Measurements from ENCODE around the gene FAT4. TPM values are rescaled to one million over a fixed set of nuclear protein-coding genes. Genes with fewer than 3 reads are reported as not detected.
A peak's percentile ranks its signal among the peaks of the same experiment; 100 is the strongest.

FAT4 gene
- total RNA-seq, 8 experiments from 2014 or later = 6.1 to 17.3 (median 7.6) TPM

DNA sequence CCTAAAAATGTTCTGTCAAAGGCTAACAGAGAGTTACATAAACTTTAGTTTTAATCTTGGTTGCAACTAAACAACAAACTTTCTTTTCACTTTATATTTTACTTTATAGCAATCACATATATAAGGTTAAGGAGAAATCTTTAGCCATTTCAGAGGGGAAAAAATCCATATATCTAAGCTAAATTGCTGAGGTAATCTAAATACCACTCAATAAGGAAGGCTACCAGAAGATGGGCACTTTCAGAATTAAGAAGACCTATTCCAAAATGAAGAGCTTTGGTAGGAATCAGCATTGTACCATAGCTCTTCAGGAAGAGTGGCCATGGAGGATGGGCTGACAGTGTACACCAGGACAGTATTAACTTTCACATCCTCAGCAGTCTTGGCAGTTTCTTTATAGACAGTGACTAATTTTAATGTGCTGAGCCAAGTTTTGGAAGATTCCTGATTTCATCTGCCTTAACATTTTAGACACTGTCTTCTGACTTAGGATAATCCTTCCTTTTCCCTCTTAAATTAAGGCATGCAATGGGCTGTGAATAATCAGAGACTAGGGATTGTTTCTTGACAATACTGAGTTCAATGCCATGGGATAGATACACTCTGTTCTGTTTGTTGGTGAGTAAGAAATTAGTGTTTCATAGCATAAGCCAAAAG, 7.1 kb downstream of the FAT4 start:
- Histone ChIP-seq H3K27ac (no peak overlapping the region), H3K4me1 (replicated peaks in 1 of 2) (peaks cover 6 to 28% of the 10 kb centered on the region in 2 donors), H3K4me3 (peak overlapping the region in 1 of 5 donors; percentile 12)
- in situ Hi-C loops (cut with MboI; ENCODE audit: low pct_unique_long_range_greater_than_20kb in 2 of 9, low sequenced_read_pairs in 9 of 9, unreplicated experiment in 9 of 9) = loop anchor here in 4 of 9 experiments (25.0 kb wide), 2 partner anchors 1265 to 1290 kb away; no protein-coding TSS in a partner anchor
- no peak for ATAC-seq (replicated peaks in 6 of 8)

DNA sequence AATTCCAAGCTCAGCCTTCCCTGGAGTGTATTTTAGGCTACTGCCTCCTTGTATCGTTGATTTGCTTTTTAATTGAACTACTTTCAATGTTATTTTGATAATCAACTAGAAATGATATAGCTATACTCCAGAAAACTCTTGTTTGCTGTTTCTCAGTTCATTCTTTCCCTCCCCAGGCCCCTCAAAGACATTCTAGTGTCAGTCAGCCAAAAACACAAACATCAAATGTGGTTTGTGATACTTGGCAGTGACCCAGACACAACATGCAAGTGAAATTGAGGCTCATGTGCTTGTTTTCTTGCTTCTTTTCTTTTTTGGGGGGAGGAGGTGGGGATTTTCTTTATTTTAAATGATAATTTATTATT, 7.6 kb downstream of the FAT4 start:
- H3K27ac ChIP-seq = no peak overlapping the region
- H3K4me1 ChIP-seq (replicated peaks in 1 of 2) = peaks cover 6 to 28% of the 10 kb centered on the region in 2 donors
- in situ Hi-C loops (cut with MboI; ENCODE audit: low pct_unique_long_range_greater_than_20kb in 2 of 9, low sequenced_read_pairs in 9 of 9, unreplicated experiment in 9 of 9) = loop anchor here in 4 of 9 experiments (25.0 kb wide), 2 partner anchors 1265 to 1290 kb away; no protein-coding TSS in a partner anchor
- WGBS, 10 experiments = 8 to 100% (median 100%) methylated on average over 1 of the region's 1 CpG; no CpG with 5 or more reads in 3 of the 10 experiments
- ATAC-seq (replicated peaks in 6 of 8) = no peak
- peak overlapping the region in 2 of 5 donors; percentile 6 to 12 for H3K4me3 ChIP-seq

DNA sequence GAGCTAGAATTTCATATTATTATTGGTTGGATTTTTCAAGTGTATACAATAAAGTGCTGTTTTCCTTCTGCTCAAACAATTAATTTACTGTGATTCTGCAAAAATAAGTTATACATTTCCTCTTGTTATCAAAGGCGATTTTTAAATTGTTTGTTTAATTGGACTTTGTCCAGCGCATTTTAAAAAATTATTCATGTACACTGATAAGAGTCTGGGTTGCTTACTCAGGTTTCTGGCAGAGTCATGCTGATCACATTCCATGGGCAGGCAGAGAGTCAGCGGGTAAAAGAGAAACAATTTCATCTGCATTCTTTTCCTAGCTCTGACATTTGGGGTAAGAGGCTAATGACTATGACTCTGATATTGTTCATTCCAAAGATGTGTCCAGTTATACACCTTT, 8.9 kb downstream of the FAT4 start:
- H3K4me3 ChIP-seq = peak overlapping the region in 2 of 5 donors; percentile 14 to 18
- no peak overlapping the region for H3K27ac ChIP-seq
- in situ Hi-C loops (cut with MboI; ENCODE audit: low pct_unique_long_range_greater_than_20kb in 2 of 9, low sequenced_read_pairs in 9 of 9, unreplicated experiment in 9 of 9) = loop anchor here in 4 of 9 experiments (25.0 kb wide), 2 partner anchors 1264 to 1289 kb away; no protein-coding TSS in a partner anchor
- peaks cover 3 to 27% of the 10 kb centered on the region in 2 donors for H3K4me1 ChIP-seq (replicated peaks in 1 of 2)
- WGBS, 10 experiments = 0 to 91% (median 43%) methylated on average over 2 to 3 of the region's 3 CpGs; no CpG with 5 or more reads in 1 of the 10 experiments
- ATAC-seq (replicated peaks in 6 of 8) = peak in 5 of 8 experiments; percentile 18 to 95 (median 47)

- H3K27ac ChIP-seq = no peak overlapping the region
- H3K4me3 ChIP-seq = no peak overlapping the region
- ATAC-seq (replicated peaks in 6 of 8) = no peak
- in situ Hi-C loops (cut with MboI; ENCODE audit: low pct_unique_long_range_greater_than_20kb in 2 of 9, low sequenced_read_pairs in 9 of 9, unreplicated experiment in 9 of 9) = no loop called here
- peaks cover 3 to 27% of the 10 kb centered on the region in 2 donors for H3K4me1 ChIP-seq (replicated peaks in 1 of 2)
- 36 to 100% (median 94%) methylated on average over 1 of the region's 1 CpG; no CpG with 5 or more reads in 4 of the 10 experiments for WGBS, 10 experiments
Observed at GRCh38 chr4:125325733-125326132, 11.0 kb downstream of the FAT4 start.

GRCh38 chr4:125331116-125331515, 16.4 kb downstream of the FAT4 start:
- Histone ChIP-seq H3K4me1 (replicated peaks in 1 of 2) (peaks cover 0 to 2% of the 10 kb centered on the region in 2 donors), H3K4me3 (no peak overlapping the region), H3K27ac (no peak overlapping the region)
- in situ Hi-C loops (cut with MboI; ENCODE audit: low pct_unique_long_range_greater_than_20kb in 2 of 9, low sequenced_read_pairs in 9 of 9, unreplicated experiment in 9 of 9) = no loop called here
- WGBS, 10 experiments = 82 to 100% (median 95%) methylated on average over 1 to 2 of the region's 2 CpGs
- ATAC-seq (replicated peaks in 6 of 8) = no peak

DNA sequence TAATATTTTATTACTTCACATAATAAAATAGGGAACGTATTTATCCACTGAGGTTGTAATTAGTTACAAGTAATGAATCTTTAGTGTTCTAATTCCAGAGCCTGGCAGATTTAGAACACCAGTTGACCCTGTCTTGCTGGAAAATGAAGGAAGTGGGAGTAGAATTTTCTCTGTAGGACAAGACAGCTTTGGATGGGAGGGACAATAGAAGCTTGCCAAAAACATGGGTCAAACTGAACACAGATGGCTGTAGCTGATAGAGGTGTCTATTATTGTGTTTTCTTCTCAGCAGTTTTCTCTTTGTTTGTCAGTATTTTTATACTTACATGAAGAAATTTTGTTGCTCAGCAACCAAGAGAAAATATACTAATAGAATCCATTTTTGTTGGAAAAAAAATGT, 20.2 kb downstream of the FAT4 start:
- no peak overlapping the region for H3K4me3 ChIP-seq
- no peak overlapping the region for H3K27ac ChIP-seq
- 25 to 100% (median 60%) methylated on average over 1 of the region's 1 CpG; no CpG with 5 or more reads in 3 of the 10 experiments for WGBS, 10 experiments
- in situ Hi-C loops (cut with MboI; ENCODE audit: low pct_unique_long_range_greater_than_20kb in 2 of 9, low sequenced_read_pairs in 9 of 9, unreplicated experiment in 9 of 9) = no loop called here
- ATAC-seq (replicated peaks in 6 of 8) = peak in 1 of 8 experiments; percentile 36
- H3K4me1 ChIP-seq (replicated peaks in 1 of 2) = no peaks in the 10 kb centered on the region

GRCh38 chr4:125338814-125339213, 24.1 kb downstream of the FAT4 start:
- Histone ChIP-seq H3K27ac (no peak overlapping the region), H3K4me1 (replicated peaks in 1 of 2) (no peaks in the 10 kb centered on the region), H3K4me3 (no peak overlapping the region)
- WGBS, 10 experiments = 74 to 100% (median 91%) methylated on average over 2 to 4 of the region's 4 CpGs
- in situ Hi-C loops (cut with MboI; ENCODE audit: low pct_unique_long_range_greater_than_20kb in 2 of 9, low sequenced_read_pairs in 9 of 9, unreplicated experiment in 9 of 9) = no loop called here
- ATAC-seq (replicated peaks in 6 of 8) = no peak

DNA sequence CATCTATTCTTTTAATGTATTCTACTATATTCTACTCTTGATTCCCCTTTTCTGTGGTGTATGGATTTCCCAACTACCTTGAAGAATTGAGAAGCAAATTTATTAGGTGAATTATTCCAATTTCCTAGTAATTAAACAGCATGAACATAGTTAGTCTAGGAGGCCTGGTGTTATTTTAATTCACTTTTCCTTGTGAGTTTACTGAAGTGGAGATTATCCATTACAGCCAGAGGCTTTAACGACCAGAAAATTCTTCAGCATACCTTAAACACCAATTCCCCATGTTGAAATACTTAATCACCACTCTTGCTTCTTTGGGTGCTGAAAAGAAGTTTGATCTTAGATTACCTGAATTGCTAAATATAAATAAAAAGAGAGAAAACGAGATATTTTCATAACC, 29.4 kb downstream of the FAT4 start:
- Histone ChIP-seq H3K27ac (no peak overlapping the region), H3K4me1 (replicated peaks in 1 of 2) (peaks cover 7 to 13% of the 10 kb centered on the region in 2 donors), H3K4me3 (no peak overlapping the region)
- 17 to 100% (median 97%) methylated on average over 1 to 2 of the region's 2 CpGs for WGBS, 10 experiments
- in situ Hi-C loops (cut with MboI; ENCODE audit: low pct_unique_long_range_greater_than_20kb in 2 of 9, low sequenced_read_pairs in 9 of 9, unreplicated experiment in 9 of 9) = no loop called here
- no peak for ATAC-seq (replicated peaks in 6 of 8)

DNA sequence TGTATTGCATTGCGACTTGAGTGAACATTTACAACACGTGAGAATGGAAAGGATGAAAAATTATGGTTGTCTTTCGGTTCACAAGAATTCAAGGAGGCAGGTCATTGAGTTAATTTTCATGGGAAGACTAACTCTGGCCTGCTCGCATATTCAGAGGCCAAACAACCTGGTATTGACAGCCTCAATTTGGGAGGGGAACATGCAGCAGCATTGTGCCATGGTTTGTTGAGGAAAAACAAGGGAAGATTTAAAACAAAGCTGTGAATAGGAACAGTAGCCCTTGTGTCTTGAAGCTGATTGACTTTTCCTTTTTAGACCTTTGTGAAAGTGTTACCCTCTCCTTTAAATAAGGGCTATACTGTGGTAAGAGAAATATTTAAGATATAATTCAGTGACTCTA, 31.9 kb downstream of the FAT4 start:
- whole genome bisulfite sequencing, 10 experiments = 0 to 100% (median 13%) methylated on average over 3 to 4 of the region's 4 CpGs; no CpG with 5 or more reads in 1 of the 10 experiments
- in situ Hi-C loops (cut with MboI; ENCODE audit: low pct_unique_long_range_greater_than_20kb in 2 of 9, low sequenced_read_pairs in 9 of 9, unreplicated experiment in 9 of 9) = no loop called here
- ATAC-seq (replicated peaks in 6 of 8) = peak in 2 of 8 experiments; percentile 35 to 40
- no peak overlapping the region for H3K27ac ChIP-seq
- H3K4me3 ChIP-seq = no peak overlapping the region
- H3K4me1 ChIP-seq (replicated peaks in 1 of 2) = peaks cover 7 to 13% of the 10 kb centered on the region in 2 donors

GRCh38 chr4:125350470-125351135, 35.8 kb downstream of the FAT4 start:
- Histone ChIP-seq H3K4me3 (no peak overlapping the region), H3K4me1 (replicated peaks in 1 of 2) (peaks cover 7 to 12% of the 10 kb centered on the region in 2 donors), H3K27ac (no peak overlapping the region)
- no peak for ATAC-seq (replicated peaks in 6 of 8)
- in situ Hi-C loops (cut with MboI; ENCODE audit: low pct_unique_long_range_greater_than_20kb in 2 of 9, low sequenced_read_pairs in 9 of 9, unreplicated experiment in 9 of 9) = no loop called here
- 82 to 100% (median 93%) methylated on average over 2 to 4 of the region's 4 CpGs; no CpG with 5 or more reads in 2 of the 10 experiments for WGBS, 10 experiments

- ATAC-seq (replicated peaks in 6 of 8) = peak in 2 of 8 experiments; percentile 43 to 56
- H3K4me1 ChIP-seq (replicated peaks in 1 of 2) = peaks cover 1 to 2% of the 10 kb centered on the region in 2 donors
- in situ Hi-C loops (cut with MboI; ENCODE audit: low pct_unique_long_range_greater_than_20kb in 2 of 9, low sequenced_read_pairs in 9 of 9, unreplicated experiment in 9 of 9) = no loop called here
- H3K4me3 ChIP-seq = no peak overlapping the region
- no peak overlapping the region for H3K27ac ChIP-seq
- WGBS, 10 experiments = 60 to 100% (median 88%) methylated on average over 1 of the region's 1 CpG; no CpG with 5 or more reads in 3 of the 10 experiments
Observed at GRCh38 chr4:125352521-125352920, 37.8 kb downstream of the FAT4 start.

DNA sequence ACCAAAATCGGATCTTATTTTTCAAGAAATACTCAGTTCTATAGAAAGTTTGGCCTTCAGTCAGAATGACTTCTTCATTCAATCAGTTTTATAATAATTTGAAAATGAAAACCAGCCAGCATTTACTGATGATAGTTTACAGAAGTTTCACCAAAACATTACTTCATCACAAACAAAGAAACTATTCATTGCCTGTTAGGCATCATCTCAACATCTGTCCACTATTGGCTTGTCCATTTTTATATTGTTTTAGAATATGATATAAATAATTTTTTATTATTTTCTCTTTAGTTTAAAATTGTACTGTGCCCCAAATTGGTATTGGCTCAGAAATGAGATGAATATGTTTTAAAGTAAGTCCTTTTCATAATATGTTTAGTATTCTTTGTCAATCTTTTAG, 38.4 kb downstream of the FAT4 start:
- ATAC-seq (replicated peaks in 6 of 8) = no peak
- in situ Hi-C loops (cut with MboI; ENCODE audit: low pct_unique_long_range_greater_than_20kb in 2 of 9, low sequenced_read_pairs in 9 of 9, unreplicated experiment in 9 of 9) = no loop called here
- no peak overlapping the region for H3K4me3 ChIP-seq
- 18 to 100% (median 82%) methylated on average over 1 of the region's 1 CpG; no CpG with 5 or more reads in 3 of the 10 experiments for WGBS, 10 experiments
- no peak overlapping the region for H3K27ac ChIP-seq
- H3K4me1 ChIP-seq (replicated peaks in 1 of 2) = peaks cover 5 to 6% of the 10 kb centered on the region in 2 donors

DNA sequence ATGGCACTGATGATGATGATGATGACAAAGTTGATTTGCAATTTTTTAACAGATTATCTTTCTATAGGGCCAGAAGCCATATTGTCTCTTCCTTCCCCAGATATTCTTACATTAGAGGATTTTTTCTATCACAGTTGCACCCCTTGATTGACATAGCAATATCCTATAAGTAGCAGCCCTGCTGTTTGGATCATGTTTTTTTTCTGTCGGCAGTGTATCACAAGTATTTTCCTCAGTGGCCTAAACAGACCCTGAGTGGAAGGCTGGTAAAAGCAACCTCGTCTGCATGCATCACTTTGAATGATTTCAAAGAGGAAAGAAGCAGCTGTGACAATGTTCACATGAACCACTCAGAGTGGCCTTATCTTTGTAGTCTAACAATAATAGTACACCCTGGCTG, 41.0 kb downstream of the FAT4 start:
- 18 to 100% (median 65%) methylated on average over 1 to 2 of the region's 2 CpGs; no CpG with 5 or more reads in 4 of the 10 experiments for WGBS, 10 experiments
- no peak overlapping the region for H3K4me3 ChIP-seq

More for the DNA sequence above, 41.0 kb downstream of the FAT4 start:
- in situ Hi-C loops (cut with MboI; ENCODE audit: low pct_unique_long_range_greater_than_20kb in 2 of 9, low sequenced_read_pairs in 9 of 9, unreplicated experiment in 9 of 9) = no loop called here
- ATAC-seq (replicated peaks in 6 of 8) = no peak
- Histone ChIP-seq H3K4me1 (replicated peaks in 1 of 2) (peaks cover 6 to 9% of the 10 kb centered on the region in 2 donors), H3K27ac (no peak overlapping the region)

Data from motor neuron (in vitro differentiated cells).